HepG2 (cell line): ENCODE measurements around the gene MIGA2. TPM values are rescaled to one million over a fixed set of nuclear protein-coding genes. Genes with fewer than 3 reads are reported as not detected.

Experiments used
- AHDC1 ChIP-seq: sonication (generic); formaldehyde crosslinking; IDR thresholded peaks from 2 replicates; pipeline ENCODE4 v1.5.1; 2020; ENCODE audit warnings: mild to moderate bottlenecking, missing genetic modification reagents, borderline replicate concordance
- ARNTL ChIP-seq: sonication (generic); formaldehyde crosslinking; IDR thresholded peaks from 2 replicates; pipeline ENCODE4 v1.4.0; 2020; ENCODE audit warnings: mild to moderate bottlenecking, missing genetic modification reagents
- ATF2 ChIP-seq: sonication (generic); formaldehyde crosslinking; IDR thresholded peaks from 2 replicates; pipeline ENCODE4 v1.4.0; 2020; ENCODE audit warnings: missing genetic modification reagents
- CBFB ChIP-seq: sonication (generic); formaldehyde crosslinking; IDR thresholded peaks from 2 replicates; pipeline ENCODE4 v1.4.0; 2020; ENCODE audit warnings: missing genetic modification reagents
- KDM6A ChIP-seq: IDR thresholded peaks from 2 replicates; pipeline ENCODE4 v1.6.1; 2016; ENCODE audit warnings: low read depth
- TFDP2 ChIP-seq: sonication (generic); formaldehyde crosslinking; IDR thresholded peaks from 2 replicates; pipeline ENCODE4 v1.4.0; 2020; ENCODE audit warnings: missing genetic modification reagents
- ZBTB1 ChIP-seq: sonication (generic); formaldehyde crosslinking; IDR thresholded peaks from 2 replicates; pipeline ENCODE4 v1.4.0; 2020; ENCODE audit warnings: missing genetic modification reagents, borderline replicate concordance
- ZBTB20 ChIP-seq: sonication (generic); formaldehyde crosslinking; IDR thresholded peaks from 2 replicates; pipeline ENCODE4 v1.8.1; 2023; ENCODE audit warnings: missing genetic modification reagents, low read depth, mild to moderate bottlenecking, borderline replicate concordance
- ZEB1 ChIP-seq: IDR thresholded peaks from 2 replicates; pipeline ENCODE4 v1.6.1; 2012; ENCODE audit warnings: mild to moderate bottlenecking, low read depth, inconsistent platforms; ENCODE audit not compliant: insufficient replicate concordance
- ZFY ChIP-seq: sonication (generic); formaldehyde crosslinking; IDR thresholded peaks from 2 replicates; pipeline ENCODE4 v1.4.0; 2020; ENCODE audit warnings: missing genetic modification reagents
- ZNF362 ChIP-seq: sonication (generic); formaldehyde crosslinking; IDR thresholded peaks from 2 replicates; pipeline ENCODE4 v1.4.0; 2020; ENCODE audit warnings: missing genetic modification reagents, mild to moderate bottlenecking, borderline replicate concordance
- ZNF792 ChIP-seq: IDR thresholded peaks from 2 replicates; pipeline ENCODE4 v1.6.1; 2016
- polyA plus RNA-seq, 8 experiments: library from polyadenylated mRNA; depleted of rRNA in 3 of 8; stranded (reverse) in 7 of 8; unstranded in 1 of 8; fragments of >200 nt; fragmentation: Illumina TruSeq in 4 of 8; extraction: Trizol in 4 of 8; gene quantifications; 2 replicates each; pipeline versions ENCODE4 v1.2.1 to v1.2.3, GENCODE V29; 2011 to 2016; ENCODE audit warnings: low read depth in 4 of 8, missing spikeins in 1 of 8, mixed read lengths in 1 of 8; ENCODE audit not compliant: insufficient read depth in 1 of 8
- total RNA-seq, 5 experiments: library from RNA; depleted of rRNA; stranded (reverse); fragments of >200 nt; fragmentation: Illumina TruSeq; extraction: Trizol; gene quantifications; 2 replicates each; pipeline ENCODE4 v1.2.3, GENCODE V29; 2016; ENCODE audit warnings: low read depth in 1 of 5

The MIGA2 gene
- total and polyA plus RNA-seq, 2 of the 13 experiments (the other 11 are each of a cell fraction or from before 2014, with no cell fraction given), result 10.8 to 17.1 TPM

GRCh38 chr9:129064499-129064908, 28.1 kb downstream of the MIGA2 start (continued):
- TF ChIP-seq ZFY (CRISPR knock-in tag), result peak; percentile 77
- TF ChIP-seq CBFB (CRISPR knock-in tag), result 0 out of 2 replicates have a peak, but pooled peaks have one; percentile 41
- peak; percentile 74 for TF ChIP-seq ARNTL
- TF ChIP-seq ATF2, result peak; percentile 71
- no peak for TF ChIP-seq ZBTB1 (CRISPR knock-in tag)
- no peak; the same call in 1 of the 2 replicates for TF ChIP-seq ZBTB20
- TF ChIP-seq ZEB1, result no peak
- peak; percentile 63; the same call in 1 of the 2 replicates for TF ChIP-seq KDM6A (CRISPR knock-in tag)
- peak; percentile 65; the same call in 1 of the 2 replicates for TF ChIP-seq TFDP2
- TF ChIP-seq ZNF792 (CRISPR knock-in tag), result no peak
- no peak; the same call in 1 of the 2 replicates for TF ChIP-seq AHDC1 (CRISPR knock-in tag)
- peak; percentile 100 for TF ChIP-seq ZNF362
